NCI-H2107 treated with DMSO at 0.1 percent for 48 hours (cell line): ENCODE data around the gene FN1.
"Not testable (repeated sequence)": the region's sequence is repeated elsewhere in the genome, so short reads cannot be mapped to it uniquely, and the experiment has no call there.

ENCODE experiments used
- DNase-seq: peaks from one replicate; lab custom pipeline; 2025; ENCODE audit not compliant: unreplicated experiment; lab: John Stamatoyannopoulos, UW

FN1 gene

DNA sequence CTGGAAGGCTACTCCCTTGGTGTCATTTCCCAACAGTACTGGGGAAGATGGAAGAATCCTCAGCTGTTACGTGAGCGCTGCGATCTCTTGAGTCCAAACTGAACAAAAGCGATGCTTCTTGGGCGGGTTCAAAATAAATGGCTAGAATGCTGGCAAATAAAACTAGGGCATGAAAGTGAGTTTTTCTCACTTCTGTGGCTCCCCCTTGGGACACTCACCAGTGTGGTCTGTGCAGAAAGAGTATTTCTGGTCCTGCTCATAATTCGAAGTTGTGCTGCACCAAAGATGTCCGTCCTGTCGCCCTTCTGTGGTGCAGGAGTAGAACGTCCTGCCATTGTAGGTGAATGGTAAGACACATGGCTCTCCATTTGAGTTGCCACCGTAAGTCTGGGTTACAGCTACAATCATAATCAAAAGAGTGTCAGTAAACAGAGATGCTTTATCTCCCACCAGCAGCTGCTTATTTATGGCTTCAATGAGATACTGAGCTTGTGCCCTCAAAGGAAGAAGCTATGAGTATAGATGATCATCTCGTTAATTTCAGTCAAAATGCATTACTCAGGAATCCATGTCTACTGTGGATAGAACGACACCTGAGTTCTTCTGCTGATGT lies 11.8 kb downstream of the FN1 start:
- DNase-seq: no peak

DNA sequence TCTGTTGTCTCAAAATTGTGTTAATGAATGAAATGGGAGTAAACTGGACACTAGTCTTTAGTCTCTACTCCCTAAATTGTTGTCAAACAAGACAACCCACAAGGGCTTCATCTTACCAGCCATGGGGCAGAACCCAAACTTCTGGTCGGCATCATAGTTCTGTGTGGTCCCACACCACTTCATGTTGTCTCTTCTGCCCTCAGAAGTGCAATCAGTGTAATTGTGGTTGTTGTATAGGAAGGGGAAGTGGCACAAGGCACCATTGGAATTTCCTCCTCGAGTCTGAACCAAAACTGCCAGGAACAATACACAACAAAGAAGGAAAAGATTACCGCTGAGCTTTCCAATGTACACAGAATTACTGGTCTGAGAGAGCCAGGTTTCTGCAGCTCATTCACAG lies 12.6 kb downstream of the FN1 start:
- DNase-seq: no peak

DNA sequence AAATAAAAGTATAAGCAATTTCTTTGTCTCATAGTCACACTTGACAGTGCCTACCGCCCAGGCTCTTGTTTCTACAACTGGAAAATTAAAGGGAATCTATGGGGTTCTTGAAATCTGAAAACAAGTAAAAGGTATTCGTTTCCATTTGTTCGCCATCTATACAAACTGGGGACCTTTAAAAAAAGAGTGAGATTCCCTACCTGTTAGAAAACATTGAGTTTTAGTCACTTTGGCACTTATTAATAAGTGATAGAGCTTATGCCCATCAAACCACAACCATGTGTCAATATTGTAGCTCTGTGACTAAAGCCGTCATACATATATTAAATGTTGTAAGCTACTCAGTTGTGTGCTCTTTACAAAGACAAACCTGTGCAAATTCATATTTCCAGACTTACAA lies 13.2 kb downstream of the FN1 start:
- DNase-seq: no peak

GRCh38 chr2:215421859-215422461 lies 13.9 kb downstream of the FN1 start:
- DNase-seq: no peak

DNA sequence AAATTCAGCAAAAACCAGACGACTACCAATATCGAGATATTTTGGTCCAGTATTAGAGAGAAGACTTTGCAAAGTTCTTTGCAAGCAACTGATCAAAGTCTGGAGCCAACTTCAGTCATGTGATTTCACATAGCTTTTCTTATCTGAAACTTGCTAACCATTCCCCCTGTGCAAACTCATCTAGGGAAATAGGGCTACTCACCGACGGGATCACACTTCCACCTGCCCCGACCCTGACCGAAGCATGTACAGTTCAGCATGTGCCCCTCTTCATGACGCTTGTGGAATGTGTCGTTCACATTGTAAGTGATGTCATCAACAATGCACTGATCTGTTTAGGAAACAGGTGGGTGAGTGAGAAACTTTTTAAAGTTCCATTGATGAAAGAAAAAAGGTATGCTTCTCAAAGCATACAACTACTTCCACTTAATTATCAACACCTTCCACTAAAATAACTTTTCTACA lies 15.4 kb downstream of the FN1 start:
- DNase-seq: no peak

DNA sequence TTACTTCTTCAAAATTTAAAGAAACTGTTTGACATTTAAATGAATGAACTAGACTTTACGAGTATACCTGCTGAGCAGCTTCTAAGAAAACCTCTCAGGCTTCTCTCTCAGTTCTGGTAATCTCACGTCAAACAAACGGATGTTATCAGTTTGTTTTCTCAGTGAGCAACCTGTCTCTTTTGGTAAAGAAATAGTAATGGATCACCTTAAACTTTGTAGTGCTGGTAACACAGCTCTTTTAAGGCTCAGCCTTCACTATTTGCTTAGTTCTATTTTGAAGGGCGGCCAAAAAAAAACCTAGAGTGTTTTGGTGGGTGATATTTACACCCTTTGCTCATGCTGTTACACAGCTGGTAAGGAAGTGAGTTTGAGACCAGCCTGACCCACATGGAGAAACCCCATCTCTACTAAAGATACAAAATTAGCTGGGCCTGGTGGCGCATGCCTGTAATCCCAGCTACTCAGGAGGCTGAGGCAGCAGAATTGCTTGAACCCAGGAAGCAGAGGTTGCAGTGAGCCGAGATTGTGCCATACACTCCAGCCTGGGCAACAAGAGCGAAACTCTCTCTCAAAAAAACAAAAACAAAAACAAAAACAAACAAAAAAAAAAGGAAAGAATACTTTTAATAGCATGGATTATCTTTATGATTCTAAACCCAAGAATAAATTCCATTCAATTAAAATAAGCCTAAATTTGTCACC lies 15.9 kb downstream of the FN1 start:
- no peak for DNase-seq

DNA sequence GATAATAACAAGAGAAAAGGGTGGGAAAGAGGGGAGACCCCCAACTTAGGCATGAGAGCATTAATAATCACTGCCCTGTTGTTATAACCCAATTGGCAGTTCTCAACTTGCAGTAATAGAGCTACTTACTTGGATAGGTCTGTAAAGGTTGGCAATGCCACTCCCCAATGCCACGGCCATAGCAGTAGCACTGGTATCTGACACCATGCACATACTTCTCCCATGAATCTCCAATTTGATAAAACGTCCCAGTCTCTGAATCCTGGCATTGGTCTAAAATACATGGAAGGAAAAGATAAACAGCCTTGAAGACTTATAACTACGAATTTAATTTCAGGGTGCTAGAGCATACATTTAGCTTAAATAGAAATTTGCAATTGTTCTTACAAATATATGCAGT lies 16.8 kb downstream of the FN1 start:
- no peak for DNase-seq

DNA sequence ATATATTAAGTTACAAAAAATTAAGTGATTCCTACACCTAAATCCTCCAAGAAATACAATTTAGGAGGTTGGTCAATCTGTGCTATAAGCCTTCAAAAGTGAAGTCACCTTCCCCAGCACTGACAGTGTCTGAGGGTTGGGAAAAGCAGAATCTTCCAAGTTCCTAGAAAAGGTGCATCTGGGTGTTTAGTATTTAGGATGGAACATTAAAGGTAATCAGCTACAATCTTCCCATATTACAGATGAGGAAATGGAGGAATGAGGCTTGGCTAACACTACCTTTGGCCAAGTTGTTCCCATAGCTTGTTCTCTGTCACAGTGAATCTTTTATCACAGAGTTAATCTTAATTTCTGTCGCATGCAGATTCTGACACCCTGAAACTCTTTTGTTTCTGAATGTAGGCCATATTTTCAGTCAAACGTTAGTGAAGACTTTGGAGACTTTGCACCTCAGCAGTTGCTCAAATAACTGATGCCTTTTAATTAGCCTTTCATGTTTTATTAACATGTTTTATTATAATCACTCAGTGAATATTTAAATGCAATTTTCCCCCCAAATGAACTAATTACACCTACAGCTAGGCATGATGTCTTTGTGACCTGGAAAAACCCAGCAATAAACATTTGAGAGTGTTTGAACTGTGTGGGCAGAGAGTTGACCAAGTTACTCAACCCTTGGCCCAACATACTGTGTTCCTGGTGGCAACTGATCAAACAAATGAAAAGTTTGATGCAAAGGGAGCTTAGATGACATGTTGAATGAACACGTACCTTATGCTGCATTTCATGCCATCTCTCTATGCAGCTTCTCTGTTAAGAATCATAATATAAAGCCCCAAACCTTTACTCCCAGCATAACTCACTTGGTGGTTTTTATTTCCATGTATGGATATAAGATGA lies 17.6 kb downstream of the FN1 start:
- no peak for DNase-seq

DNA sequence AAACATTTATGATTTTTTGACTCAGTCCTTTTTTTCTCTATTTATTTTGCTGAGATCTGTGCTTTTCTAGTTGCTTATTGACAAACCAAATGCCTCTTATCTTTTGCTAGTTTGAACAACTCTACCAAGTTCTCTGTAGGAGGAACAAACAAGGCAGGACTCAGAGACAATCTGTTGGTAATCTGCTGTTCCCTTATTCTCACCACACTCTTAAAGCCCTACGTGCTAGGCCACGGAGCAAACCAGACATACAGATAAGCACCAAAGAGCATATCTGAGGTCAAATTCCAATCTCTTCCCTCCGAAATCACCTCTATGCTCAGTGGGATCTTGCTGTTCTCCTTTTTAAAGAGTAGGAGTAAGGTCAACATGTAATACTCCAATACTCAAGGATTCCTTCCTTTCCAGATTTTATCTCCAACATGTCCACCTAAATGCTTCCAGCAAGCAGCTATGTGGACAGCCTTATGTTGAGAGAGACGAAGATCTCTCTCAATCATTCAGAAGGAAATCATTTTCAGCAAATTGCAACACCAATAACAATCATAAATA lies 18.4 kb downstream of the FN1 start:
- DNase-seq: no peak

DNA sequence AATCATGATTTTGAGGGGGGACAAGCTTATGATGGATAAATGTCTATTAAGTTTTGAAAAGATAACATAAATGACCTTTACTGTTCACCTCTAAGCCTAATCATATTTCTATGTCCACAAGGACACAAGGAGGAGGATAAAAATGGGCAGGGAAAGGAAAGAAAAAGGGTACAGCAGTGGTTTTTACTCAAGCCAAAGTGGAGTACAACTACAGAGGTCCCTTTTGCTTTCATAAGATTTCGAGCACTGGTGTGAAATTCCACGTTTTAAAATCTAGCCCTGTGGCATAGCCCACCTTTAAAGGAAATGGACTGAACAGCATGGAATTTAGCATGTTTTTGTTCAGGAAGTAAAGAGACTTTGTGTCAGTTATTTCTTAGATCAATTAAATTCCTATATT lies 19.2 kb downstream of the FN1 start:
- no peak for DNase-seq

DNA sequence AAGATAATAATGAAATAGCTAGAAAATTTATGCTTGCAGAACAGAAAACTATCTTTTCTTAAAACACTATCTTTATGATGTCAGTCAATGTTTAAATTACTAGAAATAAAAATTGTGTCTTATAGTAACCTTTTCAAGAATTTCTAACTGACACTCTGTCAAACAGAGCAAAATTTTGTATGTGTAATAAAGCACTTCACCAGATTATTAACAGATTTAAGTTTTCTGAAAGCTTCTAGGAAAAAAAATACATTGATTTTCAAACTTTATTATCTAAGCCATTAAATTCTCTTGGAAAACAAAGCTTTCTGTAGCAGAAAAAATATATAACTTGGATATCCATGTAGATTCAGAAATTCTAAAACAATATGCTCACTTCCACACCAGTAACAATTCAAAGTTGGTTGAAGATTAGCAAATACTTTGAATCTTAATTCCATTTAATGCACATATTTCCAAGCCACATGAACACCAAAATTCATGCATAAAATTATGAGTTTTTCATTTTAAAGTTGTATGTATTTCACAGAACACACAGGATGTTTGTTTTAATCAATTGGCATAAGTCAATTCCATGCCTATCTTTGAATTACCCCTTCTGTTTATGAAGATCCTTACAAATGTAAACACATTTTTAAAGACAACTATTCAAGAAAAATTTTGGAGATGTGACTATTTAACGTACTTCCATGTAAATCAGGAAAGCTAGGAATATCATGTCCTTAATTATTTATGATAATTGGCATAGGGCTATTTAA lies 19.9 kb downstream of the FN1 start:
- no peak for DNase-seq

DNA sequence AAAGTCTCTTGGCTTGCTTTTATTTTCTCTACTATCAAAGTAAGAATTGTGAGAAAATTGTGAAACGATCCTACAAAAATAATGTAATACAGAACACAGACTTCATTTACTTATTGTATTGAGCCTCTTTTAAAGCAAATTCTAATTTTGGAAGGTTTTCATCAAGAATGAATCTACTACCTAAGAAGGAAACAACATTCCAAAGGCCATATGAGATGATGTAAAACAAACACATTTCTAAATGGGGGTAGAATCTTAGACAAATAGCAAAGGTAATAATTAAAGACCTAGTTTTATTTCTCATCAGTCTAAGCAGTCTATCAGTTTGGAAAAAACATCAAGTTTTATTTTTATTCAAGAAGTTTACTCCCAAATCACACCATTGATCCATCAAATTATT lies 20.6 kb downstream of the FN1 start:
- no peak for DNase-seq

DNA sequence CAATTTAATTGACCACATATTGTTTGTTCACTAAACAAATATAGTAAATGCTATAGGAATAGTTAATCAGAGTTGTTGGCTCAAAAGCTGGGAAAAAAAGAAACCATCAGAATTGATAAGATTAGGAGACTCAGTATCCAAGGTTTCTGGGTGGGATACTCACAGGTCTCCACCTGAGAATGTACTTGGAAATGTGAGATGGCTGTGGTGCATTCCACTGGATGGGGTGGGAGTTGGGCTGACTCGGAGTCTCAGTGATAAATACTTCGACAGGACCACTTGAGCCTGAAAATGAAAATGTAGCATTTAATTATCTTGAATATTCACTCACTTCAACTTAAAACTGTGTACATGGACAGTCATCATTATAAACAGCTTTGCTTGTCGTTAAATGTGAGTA lies 21.2 kb downstream of the FN1 start:
- DNase-seq: no peak

- DNase-seq: no peak
Measured at GRCh38 chr2:215413974-215414373, 21.9 kb downstream of the FN1 start.

- DNase-seq: no peak
Measured at GRCh38 chr2:215413484-215413777, 22.4 kb downstream of the FN1 start.

GRCh38 chr2:215411941-215412743 lies 23.7 kb downstream of the FN1 start:
- DNase-seq: no peak

- no peak for DNase-seq
Measured at GRCh38 chr2:215410932-215411285, 25.0 kb downstream of the FN1 start.

DNA sequence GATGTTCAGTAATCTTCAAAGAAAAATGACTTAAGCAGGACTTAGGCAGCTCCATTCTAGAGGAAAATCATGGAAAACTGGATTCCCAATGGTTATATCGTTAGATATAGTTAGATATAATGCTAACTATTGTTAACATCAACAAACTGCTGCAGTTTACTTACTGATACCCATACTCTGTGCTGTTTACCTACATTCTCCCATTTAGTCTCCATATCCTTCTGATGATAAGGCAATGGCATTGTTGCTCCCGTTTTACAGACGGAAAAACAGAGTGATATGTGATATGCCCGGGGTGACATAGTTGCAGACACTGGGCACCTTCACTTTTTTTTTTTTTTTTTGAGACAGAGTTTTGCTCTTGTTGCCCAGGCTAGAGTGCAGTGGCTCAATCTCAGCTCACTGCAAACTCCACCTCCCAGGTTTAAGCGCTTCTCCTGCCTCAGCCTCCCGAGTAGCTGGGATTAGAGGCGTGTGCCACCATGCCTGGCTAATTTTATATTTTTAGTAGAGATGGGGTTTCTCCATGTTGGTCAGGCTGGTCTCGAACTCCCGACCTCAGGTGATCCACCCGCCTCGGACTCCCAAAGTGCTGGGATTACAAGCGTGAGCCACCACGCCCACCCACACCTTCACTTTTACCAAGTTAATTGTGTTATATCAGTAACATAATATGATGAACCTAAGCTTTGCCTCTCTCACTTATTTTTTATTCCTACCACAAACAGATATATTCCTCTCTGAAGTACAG lies 25.5 kb downstream of the FN1 start:
- not testable (repeated sequence) for DNase-seq
